WTC11 (cell line): ENCODE results near the gene CLIC6. TPM values are rescaled to one million over a fixed set of nuclear protein-coding genes. Genes with fewer than 3 reads are reported as not detected.

Source experiments
- ATAC-seq: fragments of 200-7000 bp; cut with Tn5 transposase; 2 replicates; pipeline ENCODE4 v1.10.0; 2021; ENCODE audit warnings: mild to moderate bottlenecking, moderate library complexity
- CTCF ChIA-PET: fragments of 300-600 bp; sonication (Branson Sonifier 250); formaldehyde crosslinking; loops from one replicate; lab custom pipeline; 2021; ENCODE audit warnings: antibody characterized with exemption; lab: Charles Lee
- POLR2A ChIA-PET: fragments of 350-600 bp; sonication (Branson Sonifier 250); formaldehyde crosslinking; loops from one replicate; lab custom pipeline; 2021; ENCODE audit warnings: antibody characterized with exemption; lab: Charles Lee
- DNase-seq: peaks from one replicate; pipeline ENCODE4 v3.0.0; 2021; ENCODE audit warnings: low spot score
- H3K27ac Mint-ChIP-seq: 2 replicates; pipeline ENCODE4 v1.8.0; 2021; ENCODE audit warnings: mixed read lengths
- H3K27me3 Mint-ChIP-seq: 2 replicates; pipeline ENCODE4 v1.8.0; 2021; ENCODE audit warnings: low read depth, mild to moderate bottlenecking, moderate library complexity, mixed read lengths
- H3K36me3 Mint-ChIP-seq: 2 replicates; pipeline ENCODE4 v1.8.0; 2021; ENCODE audit warnings: mixed read lengths
- H3K4me1 Mint-ChIP-seq: 2 replicates; pipeline ENCODE4 v1.8.0; 2022; ENCODE audit warnings: mixed read lengths
- H3K4me3 Mint-ChIP-seq: 2 replicates; pipeline ENCODE4 v1.8.0; 2021; ENCODE audit warnings: mild to moderate bottlenecking, moderate library complexity, mixed read lengths
- H3K9me3 Mint-ChIP-seq: 2 replicates; pipeline ENCODE4 v1.8.0; 2021; ENCODE audit warnings: mixed read lengths
- CBFB ChIP-seq: sonication (generic); formaldehyde crosslinking; IDR thresholded peaks from 2 replicates; pipeline ENCODE4 v1.8.1; 2022; ENCODE audit warnings: mild to moderate bottlenecking, low read depth, missing genetic modification reagents
- CREB1 ChIP-seq: sonication (generic); formaldehyde crosslinking; IDR thresholded peaks from 2 replicates; pipeline ENCODE4 v1.8.0; 2023; ENCODE audit warnings: mild to moderate bottlenecking, missing genetic modification reagents
- ELF4 ChIP-seq: sonication (generic); formaldehyde crosslinking; IDR thresholded peaks from 2 replicates; pipeline ENCODE4 v1.8.1; 2022; ENCODE audit warnings: low read depth, mild to moderate bottlenecking, moderate library complexity, missing genetic modification reagents
- EMX1 ChIP-seq: fragments of 250-450 bp; sonication (Bioruptor Pico); IDR thresholded peaks from 2 replicates; pipeline ENCODE4 v1.8.0; 2021; ENCODE audit warnings: mild to moderate bottlenecking
- SOX15 ChIP-seq: fragments of 250-450 bp; sonication (Bioruptor Pico); IDR thresholded peaks from 2 replicates; pipeline ENCODE4 v1.9.0; 2021; ENCODE audit warnings: mild to moderate bottlenecking
- SP1 ChIP-seq: sonication (generic); formaldehyde crosslinking; conservative IDR thresholded peaks from 2 replicates; pipeline ENCODE4 v1.8.1; 2022; ENCODE audit warnings: missing genetic modification reagents
- ZNF219 ChIP-seq: sonication (generic); formaldehyde crosslinking; IDR thresholded peaks from 2 replicates; pipeline ENCODE4 v1.8.0; 2023; ENCODE audit warnings: missing genetic modification reagents, mild to moderate bottlenecking, borderline replicate concordance
- ZNF416 ChIP-seq: fragments of 250-450 bp; sonication (Bioruptor Pico); IDR thresholded peaks from 2 replicates; pipeline ENCODE4 v1.9.0; 2021; ENCODE audit warnings: mild to moderate bottlenecking, inconsistent platforms
- total RNA-seq: library from RNA; stranded (reverse); gene quantifications from 3 replicates; pipeline ENCODE4 v1.2.3, GENCODE V29; 2021
- TF ChIP-seq, protein P1 (sequence below): sonication (generic); formaldehyde crosslinking; IDR thresholded peaks from 2 replicates; pipeline ENCODE4 v1.8.0; 2023; ENCODE audit warnings: mild to moderate bottlenecking, missing genetic modification reagents
- TF ChIP-seq, protein P2 (sequence below): sonication (generic); formaldehyde crosslinking; IDR thresholded peaks from 2 replicates; pipeline ENCODE4 v1.8.0; 2023; ENCODE audit warnings: missing genetic modification reagents
- TF ChIP-seq, protein P3 (sequence below): sonication (generic); formaldehyde crosslinking; IDR thresholded peaks from 2 replicates; pipeline ENCODE4 v1.8.1; 2022; ENCODE audit warnings: low read depth, mild to moderate bottlenecking, moderate library complexity, missing genetic modification reagents, borderline replicate concordance
- TF ChIP-seq, protein P4 (sequence below): sonication (generic); formaldehyde crosslinking; IDR thresholded peaks from 2 replicates; pipeline ENCODE4 v1.8.1; 2023; ENCODE audit warnings: mild to moderate bottlenecking, missing genetic modification reagents
- TF ChIP-seq, protein P5 (sequence below): sonication (generic); formaldehyde crosslinking; IDR thresholded peaks from 2 replicates; pipeline ENCODE4 v1.8.0; 2022; ENCODE audit warnings: mild to moderate bottlenecking, missing genetic modification reagents
- TF ChIP-seq, protein P6 (sequence below): fragments of 250-450 bp; sonication (Bioruptor Pico); conservative IDR thresholded peaks from 2 replicates; pipeline ENCODE4 v1.9.0; 2021; ENCODE audit warnings: mild to moderate bottlenecking
- TF ChIP-seq, protein P7 (sequence below): fragments of 200-600 bp; IDR thresholded peaks from 2 replicates; pipeline ENCODE4 v1.8.0; 2022; ENCODE audit warnings: antibody characterized with exemption

The CLIC6 gene
- total RNA-seq, 1 experiment from 2014 or later, result 1.8 TPM

DNA sequence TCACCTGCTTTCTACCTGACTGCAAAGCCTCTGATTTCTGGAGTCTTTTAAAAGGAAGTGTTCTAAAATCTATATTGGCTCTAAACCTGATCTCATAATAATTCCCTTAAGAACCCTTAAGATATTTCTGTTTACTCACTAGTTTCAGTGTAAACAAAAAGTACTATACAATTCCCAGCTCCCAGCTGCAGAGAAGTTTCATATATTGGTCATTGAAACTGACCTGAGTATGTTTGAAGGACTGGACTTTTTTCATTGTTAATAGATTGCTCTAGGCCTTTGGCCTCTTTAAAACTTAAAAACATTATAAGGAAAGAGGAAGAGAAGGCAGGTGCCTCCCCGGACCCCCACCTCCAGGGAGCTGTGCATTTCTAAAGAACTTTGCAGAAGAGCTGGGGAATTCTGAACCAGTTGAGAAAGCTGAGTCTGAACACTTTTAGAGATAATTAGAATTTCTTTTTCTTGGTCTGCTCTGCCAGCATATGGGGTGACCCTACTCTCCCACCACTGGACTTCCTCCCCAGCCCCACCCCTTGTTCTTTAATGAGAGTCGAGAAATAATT, 23.7 kb downstream of the CLIC6 start (continued):
- TF ChIP-seq, protein P1, sequence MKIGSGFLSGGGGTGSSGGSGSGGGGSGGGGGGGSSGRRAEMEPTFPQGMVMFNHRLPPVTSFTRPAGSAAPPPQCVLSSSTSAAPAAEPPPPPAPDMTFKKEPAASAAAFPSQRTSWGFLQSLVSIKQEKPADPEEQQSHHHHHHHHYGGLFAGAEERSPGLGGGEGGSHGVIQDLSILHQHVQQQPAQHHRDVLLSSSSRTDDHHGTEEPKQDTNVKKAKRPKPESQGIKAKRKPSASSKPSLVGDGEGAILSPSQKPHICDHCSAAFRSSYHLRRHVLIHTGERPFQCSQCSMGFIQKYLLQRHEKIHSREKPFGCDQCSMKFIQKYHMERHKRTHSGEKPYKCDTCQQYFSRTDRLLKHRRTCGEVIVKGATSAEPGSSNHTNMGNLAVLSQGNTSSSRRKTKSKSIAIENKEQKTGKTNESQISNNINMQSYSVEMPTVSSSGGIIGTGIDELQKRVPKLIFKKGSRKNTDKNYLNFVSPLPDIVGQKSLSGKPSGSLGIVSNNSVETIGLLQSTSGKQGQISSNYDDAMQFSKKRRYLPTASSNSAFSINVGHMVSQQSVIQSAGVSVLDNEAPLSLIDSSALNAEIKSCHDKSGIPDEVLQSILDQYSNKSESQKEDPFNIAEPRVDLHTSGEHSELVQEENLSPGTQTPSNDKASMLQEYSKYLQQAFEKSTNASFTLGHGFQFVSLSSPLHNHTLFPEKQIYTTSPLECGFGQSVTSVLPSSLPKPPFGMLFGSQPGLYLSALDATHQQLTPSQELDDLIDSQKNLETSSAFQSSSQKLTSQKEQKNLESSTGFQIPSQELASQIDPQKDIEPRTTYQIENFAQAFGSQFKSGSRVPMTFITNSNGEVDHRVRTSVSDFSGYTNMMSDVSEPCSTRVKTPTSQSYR (CRISPR knock-in tag), result no peak
- TF ChIP-seq, protein P2, sequence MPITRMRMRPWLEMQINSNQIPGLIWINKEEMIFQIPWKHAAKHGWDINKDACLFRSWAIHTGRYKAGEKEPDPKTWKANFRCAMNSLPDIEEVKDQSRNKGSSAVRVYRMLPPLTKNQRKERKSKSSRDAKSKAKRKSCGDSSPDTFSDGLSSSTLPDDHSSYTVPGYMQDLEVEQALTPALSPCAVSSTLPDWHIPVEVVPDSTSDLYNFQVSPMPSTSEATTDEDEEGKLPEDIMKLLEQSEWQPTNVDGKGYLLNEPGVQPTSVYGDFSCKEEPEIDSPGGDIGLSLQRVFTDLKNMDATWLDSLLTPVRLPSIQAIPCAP (CRISPR knock-in tag), result no peak
- no peak for TF ChIP-seq ELF4
- no peak for TF ChIP-seq CREB1 (CRISPR knock-in tag)
- TF ChIP-seq, protein P3, sequence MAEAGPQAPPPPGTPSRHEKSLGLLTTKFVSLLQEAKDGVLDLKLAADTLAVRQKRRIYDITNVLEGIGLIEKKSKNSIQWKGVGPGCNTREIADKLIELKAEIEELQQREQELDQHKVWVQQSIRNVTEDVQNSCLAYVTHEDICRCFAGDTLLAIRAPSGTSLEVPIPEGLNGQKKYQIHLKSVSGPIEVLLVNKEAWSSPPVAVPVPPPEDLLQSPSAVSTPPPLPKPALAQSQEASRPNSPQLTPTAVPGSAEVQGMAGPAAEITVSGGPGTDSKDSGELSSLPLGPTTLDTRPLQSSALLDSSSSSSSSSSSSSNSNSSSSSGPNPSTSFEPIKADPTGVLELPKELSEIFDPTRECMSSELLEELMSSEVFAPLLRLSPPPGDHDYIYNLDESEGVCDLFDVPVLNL (CRISPR knock-in tag), result no peak
- TF ChIP-seq, protein P4, sequence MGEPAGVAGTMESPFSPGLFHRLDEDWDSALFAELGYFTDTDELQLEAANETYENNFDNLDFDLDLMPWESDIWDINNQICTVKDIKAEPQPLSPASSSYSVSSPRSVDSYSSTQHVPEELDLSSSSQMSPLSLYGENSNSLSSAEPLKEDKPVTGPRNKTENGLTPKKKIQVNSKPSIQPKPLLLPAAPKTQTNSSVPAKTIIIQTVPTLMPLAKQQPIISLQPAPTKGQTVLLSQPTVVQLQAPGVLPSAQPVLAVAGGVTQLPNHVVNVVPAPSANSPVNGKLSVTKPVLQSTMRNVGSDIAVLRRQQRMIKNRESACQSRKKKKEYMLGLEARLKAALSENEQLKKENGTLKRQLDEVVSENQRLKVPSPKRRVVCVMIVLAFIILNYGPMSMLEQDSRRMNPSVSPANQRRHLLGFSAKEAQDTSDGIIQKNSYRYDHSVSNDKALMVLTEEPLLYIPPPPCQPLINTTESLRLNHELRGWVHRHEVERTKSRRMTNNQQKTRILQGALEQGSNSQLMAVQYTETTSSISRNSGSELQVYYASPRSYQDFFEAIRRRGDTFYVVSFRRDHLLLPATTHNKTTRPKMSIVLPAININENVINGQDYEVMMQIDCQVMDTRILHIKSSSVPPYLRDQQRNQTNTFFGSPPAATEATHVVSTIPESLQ, result no peak
- TF ChIP-seq SOX15, result no peak
- TF ChIP-seq ZNF219 (CRISPR knock-in tag), result no peak
- TF ChIP-seq, protein P5, sequence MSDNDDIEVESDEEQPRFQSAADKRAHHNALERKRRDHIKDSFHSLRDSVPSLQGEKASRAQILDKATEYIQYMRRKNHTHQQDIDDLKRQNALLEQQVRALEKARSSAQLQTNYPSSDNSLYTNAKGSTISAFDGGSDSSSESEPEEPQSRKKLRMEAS, result no peak
- TF ChIP-seq, protein P6, sequence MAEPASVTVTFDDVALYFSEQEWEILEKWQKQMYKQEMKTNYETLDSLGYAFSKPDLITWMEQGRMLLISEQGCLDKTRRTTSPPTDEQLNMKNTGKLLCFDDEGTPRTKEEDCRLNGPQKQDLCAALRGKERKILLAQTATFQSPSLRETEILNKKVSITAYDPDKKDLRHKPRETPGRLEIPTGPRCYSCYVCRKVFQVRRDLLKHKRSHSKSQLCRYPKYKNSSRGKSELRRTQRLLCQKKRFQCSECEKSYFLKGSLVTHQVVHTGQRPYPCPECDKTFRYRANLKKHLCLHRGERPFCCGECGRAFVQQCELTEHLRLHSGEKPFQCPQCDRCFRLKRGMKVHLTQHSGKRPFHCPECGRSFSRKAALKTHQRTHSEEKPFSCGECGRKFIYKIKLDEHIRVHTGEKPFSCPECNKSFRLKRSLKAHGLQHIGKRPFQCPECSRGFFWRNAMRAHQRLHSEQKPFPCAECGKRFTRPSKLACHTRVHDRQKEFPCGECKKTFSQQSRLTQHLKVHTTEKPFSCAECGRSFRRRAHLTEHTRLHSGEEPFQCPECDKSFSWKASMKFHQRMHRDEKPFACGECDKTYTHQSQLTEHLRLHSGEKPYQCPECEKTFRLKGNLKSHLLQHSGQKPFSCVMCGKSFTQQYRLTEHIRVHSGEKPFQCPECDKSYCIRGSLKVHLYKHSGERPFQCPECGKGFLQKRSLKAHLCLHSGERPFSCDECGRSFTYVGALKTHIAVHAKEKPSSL, result no peak
- no peak for TF ChIP-seq EMX1 (CRISPR knock-in tag)
- no peak for TF ChIP-seq CBFB (CRISPR knock-in tag)
- no peak for TF ChIP-seq SP1 (CRISPR knock-in tag)

DNA sequence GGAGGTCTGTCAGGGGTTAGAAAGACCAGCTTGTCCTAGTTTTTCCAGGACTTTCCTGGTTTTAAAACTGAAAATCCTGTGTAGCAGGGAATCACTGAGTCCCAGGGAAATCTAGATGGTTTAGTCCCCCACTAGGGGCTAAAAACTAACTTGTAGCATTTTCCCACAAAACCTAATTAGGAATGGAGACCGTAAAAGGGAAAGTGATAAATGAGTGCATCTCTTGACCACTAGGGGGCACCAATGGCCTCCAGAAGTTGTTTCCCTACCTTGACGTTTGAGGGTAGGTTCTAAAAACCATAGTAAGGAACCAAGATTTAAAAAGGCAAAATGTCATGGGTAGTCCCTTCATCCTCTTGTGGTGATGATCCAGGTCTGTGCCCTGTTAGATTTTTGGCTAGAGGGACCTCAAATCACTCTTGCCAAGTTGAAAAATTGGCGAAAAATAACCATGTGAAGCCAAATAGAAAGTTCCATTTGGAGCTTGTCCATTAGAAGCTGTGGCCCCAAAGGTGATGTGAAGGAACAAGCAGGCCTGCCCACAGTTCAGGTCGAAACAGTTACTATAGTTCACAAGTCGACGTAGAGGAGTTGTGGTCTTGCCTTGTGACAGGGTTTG, 24.5 kb downstream of the CLIC6 start:
- Mint-ChIP-seq H3K27ac (no peak overlapping the region), H3K4me1 (peaks cover 35% of the 10 kb centered on the region), H3K9me3 (peaks cover 19% of the 10 kb centered on the region), H3K27me3 (peaks cover 3% of the 10 kb centered on the region; the same call in 1 of the 2 replicates), H3K36me3 (peaks cover 13% of the 10 kb centered on the region), H3K4me3 (no peak overlapping the region)
- peak; percentile 40 for DNase-seq
- ATAC-seq, result peak; percentile 60
- CTCF ChIA-PET, result interaction anchor here (0.6 to 1.5 kb wide), 12 partner anchors 8 to 944 kb away, joined by 3 to 7 read pairs (median 4); no protein-coding TSS in a partner anchor
- POLR2A ChIA-PET, result no interaction called here
- no peak for TF ChIP-seq ZNF416 (CRISPR knock-in tag)
- TF ChIP-seq, protein P7, sequence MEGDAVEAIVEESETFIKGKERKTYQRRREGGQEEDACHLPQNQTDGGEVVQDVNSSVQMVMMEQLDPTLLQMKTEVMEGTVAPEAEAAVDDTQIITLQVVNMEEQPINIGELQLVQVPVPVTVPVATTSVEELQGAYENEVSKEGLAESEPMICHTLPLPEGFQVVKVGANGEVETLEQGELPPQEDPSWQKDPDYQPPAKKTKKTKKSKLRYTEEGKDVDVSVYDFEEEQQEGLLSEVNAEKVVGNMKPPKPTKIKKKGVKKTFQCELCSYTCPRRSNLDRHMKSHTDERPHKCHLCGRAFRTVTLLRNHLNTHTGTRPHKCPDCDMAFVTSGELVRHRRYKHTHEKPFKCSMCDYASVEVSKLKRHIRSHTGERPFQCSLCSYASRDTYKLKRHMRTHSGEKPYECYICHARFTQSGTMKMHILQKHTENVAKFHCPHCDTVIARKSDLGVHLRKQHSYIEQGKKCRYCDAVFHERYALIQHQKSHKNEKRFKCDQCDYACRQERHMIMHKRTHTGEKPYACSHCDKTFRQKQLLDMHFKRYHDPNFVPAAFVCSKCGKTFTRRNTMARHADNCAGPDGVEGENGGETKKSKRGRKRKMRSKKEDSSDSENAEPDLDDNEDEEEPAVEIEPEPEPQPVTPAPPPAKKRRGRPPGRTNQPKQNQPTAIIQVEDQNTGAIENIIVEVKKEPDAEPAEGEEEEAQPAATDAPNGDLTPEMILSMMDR, result peak; percentile 51
